ENCODE results near the gene SKP2.
"Not testable (repeated sequence)": the region's sequence is repeated elsewhere in the genome, so short reads cannot be mapped to it uniquely, and the experiment has no call there.

The SKP2 gene
- total RNA-seq, result 4.5 to 38.1 (median 14.5) reads per million in 18 experiments

DNA sequence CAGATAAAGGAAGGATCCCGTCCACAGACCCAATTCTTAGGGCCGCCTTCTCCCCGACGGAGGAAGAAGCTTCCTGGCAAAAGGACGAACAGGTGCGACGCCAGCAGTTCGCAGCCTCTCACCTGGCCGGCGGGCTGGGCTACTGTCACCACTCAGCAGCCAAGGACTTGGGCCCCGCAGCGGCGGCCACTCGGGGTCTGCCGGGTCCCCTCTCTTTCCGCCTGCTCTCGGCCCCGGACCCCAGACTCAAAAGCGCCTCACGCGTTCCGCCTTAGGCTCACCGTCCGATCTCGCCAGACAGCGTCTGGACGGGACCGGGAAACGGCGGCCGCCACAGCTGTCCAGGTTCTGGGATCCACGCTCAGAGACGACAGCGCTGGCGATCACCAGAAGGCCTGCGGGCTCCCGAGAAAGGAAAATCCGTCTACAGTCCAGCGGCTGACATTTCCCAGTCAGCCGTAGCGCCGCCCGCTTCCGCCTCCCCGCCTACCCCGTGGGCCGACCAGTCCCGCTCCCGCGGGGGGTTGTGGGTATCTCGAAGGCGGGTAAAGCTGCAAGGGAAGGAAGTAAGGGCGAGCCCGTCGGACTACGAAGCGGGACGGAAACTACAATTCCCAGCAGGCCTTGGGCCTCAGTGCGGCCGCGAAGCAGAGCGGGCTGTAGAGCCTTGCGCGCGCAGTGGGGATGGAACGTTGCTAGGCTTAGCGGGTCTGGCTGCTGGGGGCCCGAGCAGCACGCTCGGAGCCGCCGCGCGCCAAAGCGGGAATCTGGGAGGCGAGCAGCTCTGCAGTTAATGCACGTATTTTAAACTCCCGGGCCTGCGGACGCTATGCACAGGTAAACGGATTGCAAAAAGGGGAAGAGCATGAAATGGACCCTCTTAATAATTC lies at the start of gene SKP2, which contains the start of gene LMBRD2:
Gene SKP2 (plus strand): TSS at position 678 of the 890 bp plus-strand sequence. CDS start 152 bp downstream, at position 830.
Gene LMBRD2 (minus strand): TSS at position 454 of the 890 bp plus-strand sequence. CDS start 8,538 bp downstream, outside the sequence.
- DNase-seq, result peak; percentile 97 to 98

DNA sequence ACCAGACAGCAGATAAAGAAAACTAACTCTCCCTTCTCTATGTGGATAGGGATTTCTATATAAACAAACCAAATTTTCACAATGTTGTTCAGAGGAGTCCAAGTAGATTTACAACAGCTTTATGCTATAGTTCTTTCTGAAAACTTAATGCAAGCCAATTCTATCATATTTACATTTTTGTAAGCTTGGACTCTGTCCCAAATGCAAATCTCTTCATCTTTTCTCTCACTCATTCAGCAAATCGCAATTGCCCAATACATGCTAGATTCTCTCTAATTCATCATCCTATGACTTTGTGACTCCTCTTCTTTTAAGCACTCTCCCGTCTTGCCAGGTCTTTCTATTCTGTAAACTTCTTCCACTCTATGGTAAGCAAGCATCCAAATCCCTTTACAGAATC lies 46.1 kb upstream of the SKP2 start:
- no peak for DNase-seq

- DNase-seq, result peak in 1 of 2 donors; percentile 25
These were observed 43.0 kb upstream of the SKP2 start for GRCh38 chr5:36108758-36109460.

- DNase-seq, result no peak
These were observed 40.7 kb upstream of the SKP2 start for GRCh38 chr5:36111238-36111637.

GRCh38 chr5:36125868-36126267 lies 26.0 kb upstream of the SKP2 start:
- no peak for DNase-seq

DNA sequence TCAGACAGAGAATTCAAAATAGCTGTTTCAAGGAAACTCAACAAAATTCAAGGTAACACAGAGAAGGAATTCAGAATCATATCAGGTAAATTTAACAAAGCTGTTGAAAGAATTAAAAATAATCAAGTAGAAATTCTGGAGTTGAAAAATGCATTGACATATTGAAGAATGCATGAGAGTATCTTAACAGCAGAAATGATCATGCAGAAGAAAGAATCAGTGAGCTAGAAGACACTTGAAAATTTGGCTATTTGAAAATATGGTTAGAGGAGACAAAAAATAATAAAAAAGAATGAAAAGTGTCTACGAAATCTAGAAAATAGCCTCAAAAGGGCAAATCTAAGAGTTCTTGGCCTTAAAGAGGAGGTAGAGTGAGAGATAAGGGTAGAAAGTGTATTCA lies 23.1 kb upstream of the SKP2 start:
- no peak for DNase-seq

DNA sequence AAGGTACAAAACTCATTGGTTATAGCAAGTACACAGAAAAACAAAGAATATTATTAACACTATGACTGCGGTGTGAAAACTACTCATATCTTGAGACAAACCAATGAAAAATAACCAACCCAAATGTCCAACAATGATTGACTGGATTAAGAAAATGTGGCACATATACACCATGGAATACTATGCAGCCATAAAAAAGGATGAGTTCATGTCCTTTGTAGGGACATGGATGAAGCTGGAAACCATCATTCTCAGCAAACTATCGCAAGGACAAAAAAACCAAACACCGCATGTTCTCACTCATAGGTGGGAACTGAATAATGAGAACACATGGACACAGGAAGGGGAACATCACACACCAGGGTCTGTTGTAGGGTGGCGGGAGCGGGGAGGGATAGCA lies 22.2 kb upstream of the SKP2 start:
- not testable (repeated sequence) for DNase-seq

DNA sequence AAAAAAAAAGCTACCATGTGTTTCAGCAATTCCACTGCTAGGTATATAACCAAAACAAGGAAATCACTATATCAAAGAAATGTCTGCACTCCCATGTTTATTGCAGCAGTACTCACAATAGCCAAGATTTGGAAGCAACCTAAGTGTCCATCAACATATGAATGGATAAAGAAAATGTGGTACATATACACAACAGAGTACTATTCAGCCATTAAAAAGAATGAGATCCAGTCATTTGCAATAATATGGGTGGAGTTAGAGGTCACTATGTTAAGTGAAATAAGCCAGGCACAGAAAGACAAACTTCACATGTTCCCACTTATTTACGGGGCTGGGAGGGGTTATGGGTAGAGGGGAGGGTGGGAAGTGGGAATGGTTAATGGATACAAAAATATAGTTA lies 18.9 kb upstream of the SKP2 start:
- DNase-seq, result not testable (repeated sequence)

DNA sequence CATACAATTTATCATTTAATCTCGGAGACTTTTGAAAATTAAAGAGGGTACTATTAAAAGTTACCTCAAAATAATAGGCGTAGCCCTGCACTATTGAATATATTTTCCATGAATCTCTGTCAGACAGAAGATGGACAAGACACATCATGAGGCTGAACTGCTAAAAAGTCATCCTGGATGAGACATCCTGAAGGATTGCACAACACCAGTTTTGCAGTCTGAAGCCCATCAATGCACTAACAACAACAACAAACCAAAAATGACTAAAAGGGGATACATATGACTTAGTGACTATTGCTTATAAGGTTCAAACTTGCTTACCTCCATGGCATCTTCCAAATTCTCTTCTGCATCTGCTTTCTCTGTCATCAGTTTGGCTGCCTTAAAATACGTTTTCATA lies 15.9 kb upstream of the SKP2 start:
- no peak for DNase-seq

DNA sequence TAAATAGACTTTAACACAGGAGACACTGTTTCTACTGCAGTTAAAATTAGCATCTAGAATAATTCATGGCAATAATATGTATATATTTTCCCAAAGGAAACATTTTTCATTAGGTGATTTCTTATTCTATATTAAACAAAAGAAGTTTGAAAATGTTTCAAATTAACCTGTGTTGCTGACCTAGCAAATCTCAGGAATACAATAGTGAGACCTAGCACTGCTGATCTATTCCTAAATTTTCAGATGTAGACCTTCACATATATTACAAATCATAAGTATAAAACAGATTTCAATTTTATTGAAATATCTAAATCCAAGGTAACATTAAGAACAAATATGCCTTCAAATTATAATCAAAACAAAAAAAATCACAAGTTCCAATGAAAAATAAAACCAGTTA lies 15.3 kb upstream of the SKP2 start:
- DNase-seq, result no peak

GRCh38 chr5:36138900-36139683 lies 12.8 kb upstream of the SKP2 start:
- no peak for DNase-seq

DNA sequence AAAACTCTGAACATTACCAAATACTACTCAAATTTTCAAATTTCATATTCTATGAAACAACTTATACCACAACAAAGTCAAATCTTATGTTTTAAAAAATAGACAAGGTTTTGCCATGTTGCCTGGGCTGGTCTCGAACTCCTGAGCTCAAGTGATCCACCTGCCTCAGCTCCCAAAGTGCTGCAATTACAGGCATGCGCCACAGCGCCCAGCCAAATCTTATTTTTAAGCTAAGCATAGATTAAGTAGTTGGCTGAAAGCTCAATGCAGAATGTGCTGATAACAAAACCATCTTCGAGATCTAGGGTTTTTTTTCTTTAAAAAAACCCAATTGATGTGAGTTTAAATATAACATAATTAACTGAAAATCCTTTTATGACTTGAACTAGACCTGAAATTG lies 6.6 kb upstream of the SKP2 start:
- DNase-seq, result no peak

DNA sequence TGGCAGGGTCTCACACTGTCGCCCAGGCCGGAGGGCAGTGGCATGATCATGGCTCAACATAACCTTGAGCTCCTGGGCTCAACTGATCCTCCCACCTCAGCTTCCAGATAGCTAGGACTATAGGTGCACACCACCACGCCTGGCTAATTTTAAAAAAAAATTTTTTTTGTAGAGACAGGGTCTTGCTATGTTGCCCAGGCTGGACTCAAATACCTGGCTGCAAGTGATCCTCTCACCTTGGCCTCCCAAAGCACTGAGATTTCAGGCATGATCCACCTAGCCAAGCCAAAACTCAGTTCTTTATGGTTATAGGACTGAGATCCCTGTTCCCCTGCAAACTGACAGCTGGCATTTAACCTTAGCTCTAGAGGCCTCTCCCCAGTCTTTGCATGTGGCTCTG lies 5.5 kb upstream of the SKP2 start:
- no peak for DNase-seq

DNA sequence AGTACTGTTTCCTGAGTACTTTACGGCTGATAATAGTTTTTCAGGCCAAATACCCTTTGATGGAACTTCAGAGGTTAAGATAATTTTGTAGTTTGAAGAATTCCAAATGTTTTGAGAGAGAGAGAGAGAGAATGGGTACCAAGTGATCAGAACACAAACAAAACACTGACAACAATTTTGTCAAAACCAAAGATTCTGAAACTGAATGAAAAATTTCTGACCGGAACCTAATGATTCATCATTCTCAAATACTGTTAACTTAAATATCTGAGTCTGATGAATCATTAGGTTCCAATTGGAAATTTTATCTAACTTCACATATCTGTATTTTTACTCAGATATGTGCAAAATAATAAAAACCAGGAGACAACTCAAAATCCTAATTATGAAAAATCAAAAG lies 4.2 kb upstream of the SKP2 start:
- DNase-seq, result no peak

- DNase-seq, result peak; percentile 57 to 72
These were observed 1.1 kb upstream of the SKP2 start for GRCh38 chr5:36150676-36151433.

DNA sequence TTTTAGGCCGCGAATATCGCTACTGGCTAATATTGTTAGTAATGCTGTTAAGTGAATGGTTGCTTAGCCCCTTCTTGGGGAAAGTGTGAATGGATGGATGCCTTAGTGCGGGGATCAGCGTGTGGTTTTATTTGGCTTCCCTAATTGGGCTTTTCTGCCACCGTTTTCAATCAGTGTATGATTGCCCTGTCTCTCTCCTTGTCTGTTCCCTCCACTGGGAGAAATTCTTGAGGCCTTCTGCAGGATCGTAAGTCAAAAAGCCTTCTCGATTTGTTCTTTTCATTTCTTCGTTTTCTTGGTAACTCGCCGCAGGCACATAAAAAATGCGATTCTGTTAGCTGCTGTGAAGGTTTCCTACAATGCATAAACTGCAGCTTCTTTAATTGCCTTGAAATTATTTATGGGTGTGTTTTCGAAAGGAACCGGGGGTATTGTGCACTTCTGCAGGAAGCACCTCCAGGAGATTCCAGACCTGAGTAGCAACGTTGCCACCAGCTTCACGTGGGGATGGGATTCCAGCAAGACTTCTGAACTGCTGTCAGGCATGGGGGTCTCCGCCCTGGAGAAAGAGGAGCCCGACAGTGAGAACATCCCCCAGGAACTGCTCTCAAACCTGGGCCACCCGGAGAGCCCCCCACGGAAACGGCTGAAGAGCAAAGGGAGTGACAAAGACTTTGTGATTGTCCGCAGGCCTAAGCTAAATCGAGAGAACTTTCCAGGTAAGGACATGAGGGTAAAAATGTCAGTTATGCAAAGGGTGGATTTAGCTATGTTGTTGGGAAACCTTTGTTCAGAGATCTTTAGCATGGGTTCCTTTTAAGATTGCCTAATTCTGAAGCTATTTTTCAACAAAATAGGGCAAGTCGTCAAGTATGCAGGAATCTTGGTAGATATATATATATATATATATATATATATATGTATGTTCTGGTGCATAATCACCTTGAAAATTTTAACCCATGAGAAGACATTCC lies 700 bp downstream of the SKP2 start:
- peak; percentile 1 to 4 for DNase-seq

GRCh38 chr5:36153298-36153677 lies 1.4 kb downstream of the SKP2 start:
- no peak for DNase-seq

- no peak for DNase-seq
These were observed 1.8 kb downstream of the SKP2 start for GRCh38 chr5:36153726-36154125.

- DNase-seq, result no peak
These were observed 3.4 kb downstream of the SKP2 start for GRCh38 chr5:36155291-36155690.

DNA sequence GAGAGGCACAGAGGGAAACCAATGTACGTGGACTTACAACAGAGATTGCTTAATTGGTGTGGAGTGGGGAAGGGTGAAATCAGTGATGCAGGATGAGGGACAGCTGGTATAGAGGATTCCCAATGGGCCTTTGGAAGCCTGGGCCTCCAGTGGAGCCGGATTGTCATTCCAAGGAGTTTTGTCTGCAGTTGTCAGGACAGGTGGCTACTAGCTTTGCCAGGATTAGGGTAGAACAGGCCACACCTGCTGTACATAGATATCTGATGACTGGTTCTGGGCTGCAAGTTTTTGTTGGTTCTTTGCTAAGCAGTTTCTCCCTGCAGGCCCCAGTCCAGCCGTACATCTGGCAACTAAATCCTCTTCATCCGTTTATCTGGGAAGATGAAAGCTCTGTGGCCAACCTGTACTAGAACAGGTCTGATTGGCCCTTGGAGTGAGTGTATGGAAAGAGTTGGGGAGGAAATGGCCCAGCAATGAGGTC lies 4.2 kb downstream of the SKP2 start:
- no peak for DNase-seq

DNA sequence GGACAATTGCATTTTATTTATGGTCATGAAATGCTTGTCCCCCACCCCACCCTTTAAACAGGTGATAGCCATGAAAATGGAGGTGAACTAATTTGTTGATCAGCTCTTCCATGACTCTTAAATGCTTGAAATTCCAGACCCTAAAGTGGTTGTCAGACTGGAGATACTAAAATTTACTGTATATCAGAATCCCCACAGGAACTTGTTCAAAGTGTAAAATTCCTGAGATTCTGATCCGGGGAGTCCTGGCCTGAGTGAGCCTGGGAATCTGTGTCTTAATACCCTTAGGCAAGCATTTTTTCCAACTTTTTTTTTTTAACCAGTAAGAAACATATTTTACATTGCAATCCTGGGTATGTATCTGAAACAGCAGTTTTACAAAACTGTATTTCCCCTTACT lies 4.7 kb downstream of the SKP2 start:
- DNase-seq, result no peak

Data from inflammatory macrophage (primary cell).